GM18511 (cell line): Measurements from ENCODE around the gene TOPAZ1.

ENCODE experiments used
- ATAC-seq: cut with Tn5 transposase; IDR thresholded peaks from one replicate; pipeline ENCODE4 v1.9.1; 2021; ENCODE audit warnings: mild to moderate bottlenecking, moderate library complexity; ENCODE audit not compliant: unreplicated experiment

The TOPAZ1 gene

GRCh38 chr3:44241706-44242105, at the start of gene TOPAZ1:
Gene TOPAZ1 (plus strand): TSS chr3:44241886. CDS start chr3:44242054, 168 bp downstream.
- ATAC-seq: no peak

GRCh38 chr3:44198284-44199269, 43.1 kb upstream of the TOPAZ1 start:
- ATAC-seq: no peak

- no peak for ATAC-seq
Measured at GRCh38 chr3:44206261-44206660, 35.4 kb upstream of the TOPAZ1 start.

GRCh38 chr3:44206862-44207652, 34.6 kb upstream of the TOPAZ1 start:
- ATAC-seq: no peak

- no peak for ATAC-seq
Measured at GRCh38 chr3:44208086-44208485, 33.6 kb upstream of the TOPAZ1 start.

GRCh38 chr3:44208568-44208967, 33.1 kb upstream of the TOPAZ1 start:
- ATAC-seq: no peak

GRCh38 chr3:44210967-44211366, 30.7 kb upstream of the TOPAZ1 start:
- no peak for ATAC-seq

GRCh38 chr3:44222337-44222736, 19.3 kb upstream of the TOPAZ1 start:
- ATAC-seq: no peak

- ATAC-seq: no peak
Measured at GRCh38 chr3:44223299-44223698, 18.4 kb upstream of the TOPAZ1 start.

GRCh38 chr3:44224131-44224530, 17.6 kb upstream of the TOPAZ1 start:
- ATAC-seq: no peak

- no peak for ATAC-seq
Measured at GRCh38 chr3:44226573-44226972, 15.1 kb upstream of the TOPAZ1 start.

GRCh38 chr3:44227632-44228031, 14.1 kb upstream of the TOPAZ1 start:
- no peak for ATAC-seq

GRCh38 chr3:44228900-44229299, 12.8 kb upstream of the TOPAZ1 start:
- no peak for ATAC-seq

GRCh38 chr3:44232407-44232806, 9.3 kb upstream of the TOPAZ1 start:
- no peak for ATAC-seq

- no peak for ATAC-seq
Measured at GRCh38 chr3:44234648-44235268, 6.9 kb upstream of the TOPAZ1 start.

- ATAC-seq: no peak
Measured at GRCh38 chr3:44235604-44236484, 5.8 kb upstream of the TOPAZ1 start.

GRCh38 chr3:44236485-44236908, 5.2 kb upstream of the TOPAZ1 start:
- ATAC-seq: no peak

- ATAC-seq: no peak
Measured at GRCh38 chr3:44237161-44237560, 4.5 kb upstream of the TOPAZ1 start.

- no peak for ATAC-seq
Measured at GRCh38 chr3:44237665-44238064, 4.0 kb upstream of the TOPAZ1 start.

GRCh38 chr3:44238889-44239288, 2.8 kb upstream of the TOPAZ1 start:
- ATAC-seq: no peak
